OCI-LY3 (cell line): ENCODE measurements around the gene CCL20.

Source experiments
- EZH2phosphoT487 ChIP-seq: fragments of 200-600 bp; shearing (Covaris generic); IDR thresholded peaks from 2 replicates; pipeline ENCODE4 v1.6.1; 2018; ENCODE audit warnings: antibody characterized with exemption, mixed run types, low read depth
- TF ChIP-seq, protein P1 (sequence below): fragments of 200-600, 300-600 bp; sonication (generic); IDR thresholded peaks from 2 replicates; pipeline ENCODE4 v1.5.1; 2014; ENCODE audit warnings: antibody characterized with exemption, low read length, low read depth

DNA sequence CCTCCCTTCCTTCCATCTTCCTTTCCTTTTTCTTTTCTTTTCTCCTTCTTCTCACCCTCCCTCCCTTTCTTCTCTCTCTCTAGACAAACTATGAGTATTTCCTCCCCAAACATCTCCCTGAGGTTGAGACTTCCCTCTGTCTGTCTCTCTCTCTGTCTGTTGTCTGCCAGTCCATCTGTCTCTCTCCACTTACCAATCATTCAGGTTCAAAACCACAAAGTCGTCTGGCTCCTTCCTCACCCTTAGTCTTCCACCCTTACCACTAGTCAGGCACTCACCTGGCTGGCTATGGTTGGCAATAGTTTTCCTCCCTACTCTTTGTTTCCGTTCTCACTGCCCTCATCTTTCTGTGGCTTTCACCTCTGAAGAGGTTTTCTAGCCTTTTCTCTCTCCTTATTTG, 12.9 kb downstream of the CCL20 start:
- TF ChIP-seq, protein P1, sequence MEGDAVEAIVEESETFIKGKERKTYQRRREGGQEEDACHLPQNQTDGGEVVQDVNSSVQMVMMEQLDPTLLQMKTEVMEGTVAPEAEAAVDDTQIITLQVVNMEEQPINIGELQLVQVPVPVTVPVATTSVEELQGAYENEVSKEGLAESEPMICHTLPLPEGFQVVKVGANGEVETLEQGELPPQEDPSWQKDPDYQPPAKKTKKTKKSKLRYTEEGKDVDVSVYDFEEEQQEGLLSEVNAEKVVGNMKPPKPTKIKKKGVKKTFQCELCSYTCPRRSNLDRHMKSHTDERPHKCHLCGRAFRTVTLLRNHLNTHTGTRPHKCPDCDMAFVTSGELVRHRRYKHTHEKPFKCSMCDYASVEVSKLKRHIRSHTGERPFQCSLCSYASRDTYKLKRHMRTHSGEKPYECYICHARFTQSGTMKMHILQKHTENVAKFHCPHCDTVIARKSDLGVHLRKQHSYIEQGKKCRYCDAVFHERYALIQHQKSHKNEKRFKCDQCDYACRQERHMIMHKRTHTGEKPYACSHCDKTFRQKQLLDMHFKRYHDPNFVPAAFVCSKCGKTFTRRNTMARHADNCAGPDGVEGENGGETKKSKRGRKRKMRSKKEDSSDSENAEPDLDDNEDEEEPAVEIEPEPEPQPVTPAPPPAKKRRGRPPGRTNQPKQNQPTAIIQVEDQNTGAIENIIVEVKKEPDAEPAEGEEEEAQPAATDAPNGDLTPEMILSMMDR, result no peak
- no peak for TF ChIP-seq EZH2phosphoT487
